Caki2 (cell line): Measurements from ENCODE around the gene TMC2. TPM values are rescaled to one million over a fixed set of nuclear protein-coding genes. Genes with fewer than 3 reads are reported as not detected.

Experiments
- DNase-seq: peaks from one replicate; pipeline ENCODE4 v3.0.0-alpha.2; 2015; ENCODE audit warnings: low read depth
- in situ Hi-C: cut with HindIII; loops from 2 replicates; pipeline ENCODE4 v1.10.0; 2016; ENCODE audit warnings: low sequenced_read_pairs, low pct_unique_long_range_greater_than_20kb, mixed read lengths
- total RNA-seq: library from RNA; depleted of rRNA; stranded (reverse); fragments of >200 nt; shearing (Covaris generic); gene quantifications from 2 replicates; pipeline ENCODE4 v1.2.3, GENCODE V29; 2014; ENCODE audit warnings: low replicate concordance

The TMC2 gene
- total RNA-seq, 1 experiment from 2014 or later: not detected

- in situ Hi-C loops: no loop called here
- DNase-seq: no peak
Observed at GRCh38 chr20:2558581-2559278, 22.4 kb downstream of the TMC2 start.

- DNase-seq: no peak
- in situ Hi-C loops: no loop called here
Observed at GRCh38 chr20:2559279-2559626, 22.9 kb downstream of the TMC2 start.

GRCh38 chr20:2559651-2560050, 23.3 kb downstream of the TMC2 start:
- DNase-seq: no peak
- in situ Hi-C loops: no loop called here

- DNase-seq: no peak
- in situ Hi-C loops: no loop called here
Observed at GRCh38 chr20:2563116-2563515, 26.7 kb downstream of the TMC2 start.

- in situ Hi-C loops: no loop called here
- no peak for DNase-seq
Observed at GRCh38 chr20:2564406-2564805, 28.0 kb downstream of the TMC2 start.

GRCh38 chr20:2575682-2576081, 39.3 kb downstream of the TMC2 start:
- no peak for DNase-seq
- in situ Hi-C loops: no loop called here

- in situ Hi-C loops: no loop called here
- DNase-seq: no peak
Observed at GRCh38 chr20:2576317-2576727, 39.9 kb downstream of the TMC2 start.

- in situ Hi-C loops: no loop called here
- no peak for DNase-seq
Observed at GRCh38 chr20:2578475-2579192, 42.3 kb downstream of the TMC2 start.

GRCh38 chr20:2585811-2586210, 49.4 kb downstream of the TMC2 start:
- in situ Hi-C loops: no loop called here
- DNase-seq: no peak

GRCh38 chr20:2593756-2594155, 57.4 kb downstream of the TMC2 start:
- no peak for DNase-seq
- in situ Hi-C loops: no loop called here

GRCh38 chr20:2595076-2595475, 58.7 kb downstream of the TMC2 start:
- in situ Hi-C loops: no loop called here
- DNase-seq: no peak

GRCh38 chr20:2596673-2597279, 60.4 kb downstream of the TMC2 start:
- DNase-seq: no peak

GRCh38 chr20:2599288-2600006, 63.1 kb downstream of the TMC2 start:
- no peak for DNase-seq
- in situ Hi-C loops: no loop called here

More at GRCh38 chr20:2596673-2597279, 60.4 kb downstream of the TMC2 start:
- in situ Hi-C loops: no loop called here

GRCh38 chr20:2602046-2602735, 65.8 kb downstream of the TMC2 start:
- in situ Hi-C loops: no loop called here
- no peak for DNase-seq

GRCh38 chr20:2602746-2603145, 66.4 kb downstream of the TMC2 start:
- in situ Hi-C loops: no loop called here
- DNase-seq: no peak

- in situ Hi-C loops: no loop called here
- DNase-seq: no peak
Observed at GRCh38 chr20:2603816-2604505, 67.6 kb downstream of the TMC2 start.

GRCh38 chr20:2604506-2604835, 68.1 kb downstream of the TMC2 start:
- no peak for DNase-seq
- in situ Hi-C loops: no loop called here

GRCh38 chr20:2606507-2607006, 70.2 kb downstream of the TMC2 start:
- no peak for DNase-seq
- in situ Hi-C loops: no loop called here
